GM12873 (cell line): ENCODE data around the gene SCYL1.

Experiments
- TF ChIP-seq, protein P1 (sequence below): IDR thresholded peaks from 2 replicates; pipeline ENCODE4 v1.5.1; 2012; ENCODE audit warnings: low read depth, mild to moderate bottlenecking, moderate library complexity, low read length, control low read depth; ENCODE audit not compliant: insufficient read depth; ENCODE audit errors: missing control alignments

SCYL1 gene

DNA sequence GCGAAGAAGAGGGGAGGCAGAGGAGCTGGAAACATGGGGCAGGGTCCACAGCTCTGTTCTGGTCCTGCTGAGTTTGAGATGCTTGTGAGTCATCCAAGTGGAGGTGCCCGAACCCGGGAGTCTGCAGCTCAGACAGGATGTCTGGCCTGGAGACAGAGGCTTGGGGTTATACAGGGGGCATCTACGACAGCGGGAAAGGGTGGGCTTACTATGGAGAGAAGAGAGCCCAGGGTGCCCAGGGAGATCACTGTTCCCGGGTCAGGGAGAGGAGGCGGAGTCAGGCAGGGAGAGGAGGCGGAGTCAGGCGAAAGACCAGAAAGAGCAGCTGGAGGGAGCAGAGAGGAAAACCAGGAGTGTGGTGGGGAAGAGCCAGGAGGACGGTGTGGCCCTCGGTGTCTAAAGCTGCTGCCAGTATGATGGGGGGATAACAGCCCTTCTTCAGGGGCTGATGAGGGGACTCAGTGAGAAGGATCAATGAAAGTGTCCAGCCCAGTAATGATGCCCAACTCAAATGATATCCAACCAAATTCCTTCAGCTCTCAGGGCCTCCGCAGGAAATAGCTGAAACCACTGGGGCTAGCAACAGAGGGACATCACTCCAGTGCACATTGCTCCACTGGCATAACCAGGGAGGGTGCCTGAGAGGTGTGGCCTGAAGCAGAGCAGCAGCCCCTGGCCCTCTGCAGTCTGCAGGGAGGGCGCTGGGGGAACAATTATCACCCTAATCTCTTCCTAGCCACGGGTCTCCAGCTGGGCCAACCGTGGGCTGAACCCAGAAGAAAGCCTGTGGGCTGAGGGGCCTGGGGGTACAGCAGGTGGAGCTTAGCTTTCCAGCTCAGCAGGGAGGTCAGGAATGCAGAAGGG is 35.9 kb downstream of the SCYL1 start:
- TF ChIP-seq, protein P1, sequence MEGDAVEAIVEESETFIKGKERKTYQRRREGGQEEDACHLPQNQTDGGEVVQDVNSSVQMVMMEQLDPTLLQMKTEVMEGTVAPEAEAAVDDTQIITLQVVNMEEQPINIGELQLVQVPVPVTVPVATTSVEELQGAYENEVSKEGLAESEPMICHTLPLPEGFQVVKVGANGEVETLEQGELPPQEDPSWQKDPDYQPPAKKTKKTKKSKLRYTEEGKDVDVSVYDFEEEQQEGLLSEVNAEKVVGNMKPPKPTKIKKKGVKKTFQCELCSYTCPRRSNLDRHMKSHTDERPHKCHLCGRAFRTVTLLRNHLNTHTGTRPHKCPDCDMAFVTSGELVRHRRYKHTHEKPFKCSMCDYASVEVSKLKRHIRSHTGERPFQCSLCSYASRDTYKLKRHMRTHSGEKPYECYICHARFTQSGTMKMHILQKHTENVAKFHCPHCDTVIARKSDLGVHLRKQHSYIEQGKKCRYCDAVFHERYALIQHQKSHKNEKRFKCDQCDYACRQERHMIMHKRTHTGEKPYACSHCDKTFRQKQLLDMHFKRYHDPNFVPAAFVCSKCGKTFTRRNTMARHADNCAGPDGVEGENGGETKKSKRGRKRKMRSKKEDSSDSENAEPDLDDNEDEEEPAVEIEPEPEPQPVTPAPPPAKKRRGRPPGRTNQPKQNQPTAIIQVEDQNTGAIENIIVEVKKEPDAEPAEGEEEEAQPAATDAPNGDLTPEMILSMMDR = no peak

DNA sequence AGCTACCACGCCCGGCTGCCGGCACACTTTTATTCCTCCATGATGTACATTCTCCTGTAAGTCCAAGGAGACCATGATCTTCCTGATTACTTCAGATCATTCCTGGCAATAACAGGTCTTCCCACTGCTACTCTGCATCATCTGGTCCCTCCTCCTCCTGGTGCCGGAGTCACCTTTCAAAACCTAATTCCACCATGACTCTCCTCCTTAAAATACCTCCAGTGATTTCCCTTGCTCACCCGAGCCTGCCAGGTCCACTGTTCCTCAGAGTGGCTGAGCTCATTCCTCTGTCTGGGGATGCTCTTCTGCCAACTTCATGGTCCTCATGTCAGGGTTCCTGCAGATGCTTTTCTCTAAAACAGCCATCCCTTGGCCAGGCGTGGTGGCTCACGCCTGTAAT is 37.1 kb downstream of the SCYL1 start:
- TF ChIP-seq, protein P1 = no peak

DNA sequence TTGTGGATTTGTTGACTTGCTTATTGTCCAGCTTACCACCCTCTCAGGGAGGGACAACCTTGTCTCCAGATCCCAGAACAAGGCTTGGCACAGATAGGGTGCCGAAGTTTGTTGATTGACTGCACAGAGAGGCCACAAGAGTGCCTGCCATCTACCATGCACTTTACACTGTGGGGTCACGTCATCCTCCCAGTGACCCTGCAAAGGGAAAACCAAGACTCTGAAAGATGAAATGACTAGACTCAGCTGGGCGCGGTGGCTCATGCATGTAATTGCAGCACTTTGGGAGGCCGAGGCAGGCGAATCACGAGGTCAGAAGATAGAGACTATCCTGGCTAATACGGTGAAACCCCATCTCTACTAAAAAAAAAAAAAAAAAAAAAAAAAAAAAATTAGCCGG is 37.9 kb downstream of the SCYL1 start:
- TF ChIP-seq, protein P1 = no peak

DNA sequence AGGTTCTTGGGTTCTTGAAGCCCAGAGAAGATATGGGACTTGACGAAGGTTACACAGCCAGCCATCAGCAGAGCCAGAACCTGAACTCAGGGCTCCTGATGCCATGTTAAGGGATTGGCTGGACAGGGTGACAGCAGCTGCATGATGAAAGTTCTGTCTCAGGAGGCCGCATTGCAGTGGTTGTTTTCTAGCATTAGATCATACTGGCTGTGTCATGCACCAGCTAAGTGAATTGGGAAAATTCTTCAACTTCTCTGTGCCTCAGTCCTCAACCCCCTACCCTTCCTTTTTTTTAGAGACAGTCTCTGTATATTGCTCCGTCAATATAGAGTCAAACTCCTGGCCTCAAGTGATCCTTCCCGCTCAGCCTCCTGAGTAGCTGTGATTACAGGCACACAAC is 38.7 kb downstream of the SCYL1 start:
- TF ChIP-seq, protein P1 = no peak

DNA sequence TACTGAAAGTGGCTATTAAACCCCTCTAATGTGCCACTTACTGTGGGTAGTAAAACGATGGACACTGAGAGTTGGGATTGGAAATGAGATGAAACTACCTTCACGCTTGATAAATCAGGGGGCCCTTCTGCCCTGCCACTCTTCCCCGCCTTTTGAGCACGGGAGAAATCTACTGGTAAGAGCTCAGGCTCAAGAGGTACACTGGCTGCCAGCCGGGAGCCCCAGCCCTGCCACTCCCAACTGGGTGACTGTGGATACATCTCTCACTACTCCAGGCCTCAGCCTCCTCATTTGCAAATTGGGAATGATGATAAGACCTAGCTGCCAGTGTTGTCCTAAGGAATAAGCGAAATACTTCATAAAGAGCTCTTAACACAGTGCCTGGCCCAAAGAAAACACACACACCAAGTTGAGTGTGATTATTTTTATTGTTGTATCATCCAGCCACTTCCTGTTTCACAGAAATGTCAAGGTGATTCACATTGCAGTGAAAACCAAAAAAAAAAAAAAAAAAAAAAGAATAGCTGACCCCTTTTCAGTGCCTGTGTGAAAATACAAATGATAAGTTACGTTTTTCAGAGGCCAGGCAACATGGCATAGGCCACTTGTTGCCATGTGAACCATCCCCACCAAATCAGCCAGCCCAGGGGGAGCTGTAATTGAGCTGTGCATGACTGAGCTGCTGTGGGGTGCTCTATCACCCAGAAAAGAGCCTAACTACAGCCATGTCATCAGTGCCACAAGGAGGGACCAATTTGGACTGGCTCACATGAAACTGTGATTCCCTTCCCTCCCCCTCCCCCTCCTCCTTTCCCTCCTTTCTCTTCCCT is 41.0 kb downstream of the SCYL1 start:
- TF ChIP-seq, protein P1 = no peak

DNA sequence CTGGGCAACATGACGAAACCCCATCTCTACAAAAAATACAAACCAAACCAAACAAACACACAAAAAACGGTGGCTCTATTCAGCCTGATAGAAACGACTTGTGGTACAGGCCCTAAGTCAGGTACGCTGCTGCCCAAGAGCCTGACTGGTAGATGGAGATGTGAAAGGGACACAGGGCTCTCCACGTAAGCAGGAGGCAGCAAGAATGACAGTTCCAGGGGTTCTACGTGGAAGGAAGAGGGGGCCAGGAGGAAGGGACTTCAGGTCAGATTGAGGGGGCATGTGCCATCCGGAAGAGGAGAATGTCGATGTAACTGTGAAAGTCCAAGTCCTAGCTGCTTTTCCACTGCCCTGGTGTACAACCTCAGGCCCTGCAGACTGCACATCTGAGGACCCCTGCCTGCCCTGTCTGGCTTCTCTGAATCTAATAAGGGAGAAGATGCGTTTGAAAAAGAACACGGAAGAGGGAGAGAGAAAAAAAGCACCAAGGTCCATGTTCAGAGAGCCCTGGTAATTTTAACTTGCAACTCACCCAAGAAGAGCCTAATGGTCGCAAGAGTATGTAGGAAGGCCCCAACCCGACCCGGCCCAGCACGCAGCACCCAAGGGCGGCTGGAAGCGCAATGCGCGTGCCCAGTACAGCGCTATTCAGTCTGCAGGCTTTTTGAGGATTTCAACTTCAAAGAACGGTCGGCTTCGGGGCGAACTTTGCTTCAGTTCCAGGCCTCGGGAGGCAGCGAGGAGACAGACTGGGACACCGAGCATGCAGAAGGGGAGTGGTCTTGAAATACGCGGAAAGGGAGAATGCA is 44.5 kb downstream of the SCYL1 start:
- TF ChIP-seq, protein P1 = no peak
